HG03139 (cell line): ENCODE results near the gene DIRAS2.

Experiments
- ATAC-seq: cut with Tn5 transposase; IDR thresholded peaks from one replicate; pipeline ENCODE4 v1.9.1; 2021; ENCODE audit not compliant: unreplicated experiment

DIRAS2 gene

DNA sequence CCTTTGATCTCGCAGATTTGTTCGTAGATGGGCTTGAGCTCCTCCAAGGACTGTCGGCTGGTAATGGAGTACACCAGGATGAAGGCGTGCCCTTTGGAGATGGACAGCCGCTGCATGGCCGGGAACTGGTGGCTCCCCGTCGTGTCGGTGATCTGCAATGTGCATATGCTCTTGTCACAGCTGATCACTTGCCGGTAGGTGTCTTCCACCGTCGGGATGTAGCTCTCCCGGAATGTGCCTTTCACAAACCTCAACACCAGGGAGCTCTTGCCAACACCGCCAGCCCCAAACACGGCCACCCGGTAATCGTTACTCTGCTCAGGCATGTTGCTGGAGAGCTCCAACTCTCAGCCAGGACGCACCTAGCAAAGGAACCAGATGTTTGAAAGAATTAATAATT, 29.1 kb downstream of the DIRAS2 start:
- no peak for ATAC-seq

DNA sequence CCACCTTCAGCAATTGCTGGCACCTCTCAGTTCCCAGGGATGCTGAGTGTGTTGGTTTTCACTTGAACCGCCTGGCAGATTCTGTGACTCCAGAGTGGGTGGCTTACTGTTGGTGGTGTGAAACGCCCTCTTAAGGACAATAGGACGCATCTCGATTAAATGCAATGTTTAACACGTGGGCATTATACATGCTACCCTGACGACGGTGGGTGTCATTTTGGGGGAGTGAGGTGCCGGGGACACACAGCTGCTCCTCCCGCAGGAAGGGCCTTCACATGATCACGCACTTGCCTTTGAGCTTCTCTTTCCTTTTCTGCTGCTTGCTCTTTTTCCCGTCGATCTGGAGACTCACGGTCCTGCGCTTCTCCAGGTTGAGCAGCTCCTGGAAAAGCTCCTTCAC, 29.7 kb downstream of the DIRAS2 start:
- no peak for ATAC-seq

DNA sequence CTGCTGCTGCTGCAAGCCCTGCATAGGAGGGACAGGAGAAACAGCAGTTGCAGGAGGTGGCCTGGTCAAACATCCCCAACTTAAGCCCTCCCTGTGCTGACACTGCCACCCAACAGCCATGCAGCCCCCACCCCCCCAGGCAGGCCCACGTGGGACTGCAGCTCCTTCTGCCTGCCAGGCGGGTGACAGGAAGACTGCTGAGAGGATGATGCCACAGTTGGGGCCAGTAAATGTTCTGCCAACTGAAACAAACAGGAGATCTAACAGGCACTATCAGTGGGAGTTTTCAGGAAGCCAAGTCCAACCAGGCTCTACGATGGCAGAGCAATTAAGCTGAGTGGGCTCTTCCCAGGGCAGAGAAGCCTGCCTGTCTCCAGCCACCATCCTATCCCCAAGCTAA, 31.1 kb downstream of the DIRAS2 start:
- ATAC-seq: no peak

DNA sequence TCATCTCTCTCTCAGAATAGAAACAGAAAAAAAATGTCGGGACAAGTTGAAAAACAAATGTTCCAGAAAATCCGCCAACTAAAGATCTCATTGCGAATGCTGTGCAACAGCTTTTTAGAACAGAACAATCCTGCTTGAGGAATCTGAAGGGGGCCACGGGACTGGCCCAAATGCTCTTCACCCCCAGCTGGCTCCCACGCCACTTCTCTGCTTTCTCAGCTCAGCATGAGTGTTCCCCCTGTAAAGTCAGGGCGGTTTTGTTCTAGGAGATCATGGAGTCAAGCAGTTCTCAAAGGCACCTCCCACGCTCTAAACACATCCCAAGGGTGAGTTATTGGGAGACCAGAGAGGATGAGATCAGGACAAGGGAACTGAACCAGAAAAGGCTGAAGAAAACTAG, 31.5 kb downstream of the DIRAS2 start:
- ATAC-seq: no peak

DNA sequence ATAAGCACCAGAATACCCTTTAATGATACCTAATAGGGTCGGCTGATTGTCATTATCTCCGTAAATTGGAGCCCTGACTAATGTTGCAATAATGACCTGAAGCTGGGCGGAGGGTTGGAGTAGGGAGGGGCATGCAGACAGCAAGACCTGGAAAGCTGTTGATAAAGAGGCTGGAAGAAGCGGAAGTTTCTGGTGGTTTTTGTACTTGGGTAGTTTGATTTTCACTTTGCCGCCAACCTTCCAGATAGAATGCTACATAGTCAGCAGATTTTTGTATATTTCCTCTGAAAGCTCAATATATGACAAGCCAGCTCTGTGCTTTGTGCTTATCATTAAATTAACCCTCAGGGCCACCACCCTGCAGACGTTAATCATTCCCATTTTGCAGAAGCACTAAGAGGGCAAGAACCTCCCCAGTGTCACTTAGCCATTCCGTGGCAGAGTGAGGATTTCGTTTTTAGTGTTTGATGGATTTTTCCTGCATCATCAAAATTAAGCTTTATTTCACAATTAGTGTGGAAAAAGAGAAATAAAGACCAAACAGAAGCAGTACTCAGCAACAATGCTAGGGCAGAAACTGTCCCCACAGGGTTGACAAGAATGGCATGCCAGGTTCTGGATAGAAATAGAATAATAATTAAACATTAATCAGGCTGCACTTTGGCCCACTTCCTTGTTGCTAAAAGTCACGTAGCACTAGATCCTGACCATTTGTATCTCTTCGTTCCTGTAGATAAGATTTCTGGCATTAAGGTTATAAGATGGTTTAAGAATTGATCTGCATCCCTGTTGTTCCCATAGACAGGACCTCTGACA, 34.7 kb downstream of the DIRAS2 start:
- no peak for ATAC-seq

DNA sequence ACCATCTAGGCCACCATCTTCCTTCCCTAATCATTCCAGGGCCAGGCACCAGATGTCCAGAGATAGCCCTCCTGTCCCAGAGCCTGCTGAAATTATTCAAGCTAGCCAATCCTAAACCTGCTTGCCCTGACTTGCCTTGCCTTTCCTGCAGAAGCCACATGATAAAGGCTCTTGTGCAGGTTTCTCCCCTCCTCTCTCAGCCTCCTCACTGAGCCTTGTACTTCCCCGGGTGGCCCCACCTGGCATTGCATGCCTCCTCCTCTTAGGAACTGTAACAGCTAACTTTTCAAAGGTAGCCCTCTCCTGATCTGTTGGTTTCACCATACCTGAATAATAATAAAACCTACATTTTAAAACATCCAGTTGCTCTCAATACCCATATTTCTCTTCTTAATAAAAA, 42.6 kb downstream of the DIRAS2 start:
- ATAC-seq: no peak

DNA sequence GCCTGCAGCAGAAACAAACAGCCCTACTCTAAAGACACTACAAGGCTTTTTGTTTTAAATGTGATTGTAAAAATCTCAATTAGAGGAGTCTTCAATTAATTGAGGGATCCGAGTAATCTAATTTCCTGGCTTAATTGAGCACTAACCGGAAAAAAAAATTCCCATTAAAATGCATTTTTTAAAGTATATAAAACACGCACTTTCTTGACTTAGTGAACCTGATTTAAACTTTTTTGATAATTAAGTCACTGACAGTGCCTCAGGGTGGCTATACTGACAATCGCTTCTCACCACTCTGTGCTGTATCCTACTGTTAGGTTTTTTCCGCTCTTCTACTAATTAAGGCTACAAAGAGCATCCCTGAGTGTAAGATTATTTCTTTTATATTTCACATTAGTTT, 44.4 kb downstream of the DIRAS2 start:
- no peak for ATAC-seq

DNA sequence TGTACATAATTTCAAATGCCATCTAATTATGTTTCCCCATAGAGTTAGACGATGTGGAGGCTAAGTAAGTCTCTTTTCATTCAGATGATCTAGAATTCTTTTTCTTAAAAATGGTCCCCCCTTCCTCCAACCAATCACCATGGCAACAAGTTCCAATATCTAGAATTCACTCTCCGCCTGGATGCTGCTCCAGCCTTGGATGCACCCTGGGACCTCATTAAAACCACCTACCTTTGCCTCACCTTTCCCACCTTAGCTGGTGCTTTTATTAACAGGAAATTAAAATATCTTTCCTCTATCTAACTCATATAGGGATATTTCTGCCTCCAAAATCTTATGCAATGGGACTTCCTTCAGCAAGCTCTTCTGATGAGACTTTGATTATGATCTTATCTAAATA, 49.0 kb downstream of the DIRAS2 start:
- no peak for ATAC-seq

DNA sequence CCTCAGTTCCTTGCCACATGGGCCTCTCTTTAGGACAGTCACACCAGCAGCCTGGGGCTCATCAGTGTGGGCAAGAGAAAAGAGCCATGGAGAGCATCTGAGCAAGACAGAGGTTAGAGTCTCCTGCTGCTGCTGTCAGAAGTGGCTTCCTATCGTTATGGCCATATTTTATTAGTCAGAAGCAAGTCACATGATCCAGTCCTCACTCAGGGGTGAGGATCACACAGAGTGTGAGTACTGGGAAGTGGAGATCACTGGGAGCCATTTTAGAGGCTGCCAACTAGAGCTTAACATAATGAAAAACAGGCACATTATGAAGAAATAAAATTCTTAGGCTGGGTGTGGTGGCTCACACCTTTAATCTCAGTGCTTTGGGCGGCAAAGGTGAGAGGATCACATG, 62.0 kb downstream of the DIRAS2 start:
- ATAC-seq: no peak

DNA sequence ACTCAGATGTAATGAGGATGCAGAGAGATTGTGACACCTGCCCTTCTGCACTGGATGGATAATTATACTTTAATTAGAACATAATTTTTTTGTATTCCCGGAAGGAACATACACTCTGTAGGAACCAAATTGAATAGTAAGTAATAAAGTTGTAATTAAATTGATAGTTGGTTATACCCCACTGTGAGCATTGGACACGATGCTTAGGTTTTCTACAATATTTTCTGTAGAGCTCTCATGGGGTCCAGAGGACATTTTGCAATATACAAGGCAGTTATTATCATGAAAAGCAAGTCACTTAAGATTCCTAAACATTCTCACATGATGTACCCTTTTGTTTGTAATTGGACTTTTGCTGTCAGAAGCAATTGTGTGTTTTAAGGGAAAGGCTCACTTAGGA, 63.4 kb downstream of the DIRAS2 start:
- ATAC-seq: no peak

DNA sequence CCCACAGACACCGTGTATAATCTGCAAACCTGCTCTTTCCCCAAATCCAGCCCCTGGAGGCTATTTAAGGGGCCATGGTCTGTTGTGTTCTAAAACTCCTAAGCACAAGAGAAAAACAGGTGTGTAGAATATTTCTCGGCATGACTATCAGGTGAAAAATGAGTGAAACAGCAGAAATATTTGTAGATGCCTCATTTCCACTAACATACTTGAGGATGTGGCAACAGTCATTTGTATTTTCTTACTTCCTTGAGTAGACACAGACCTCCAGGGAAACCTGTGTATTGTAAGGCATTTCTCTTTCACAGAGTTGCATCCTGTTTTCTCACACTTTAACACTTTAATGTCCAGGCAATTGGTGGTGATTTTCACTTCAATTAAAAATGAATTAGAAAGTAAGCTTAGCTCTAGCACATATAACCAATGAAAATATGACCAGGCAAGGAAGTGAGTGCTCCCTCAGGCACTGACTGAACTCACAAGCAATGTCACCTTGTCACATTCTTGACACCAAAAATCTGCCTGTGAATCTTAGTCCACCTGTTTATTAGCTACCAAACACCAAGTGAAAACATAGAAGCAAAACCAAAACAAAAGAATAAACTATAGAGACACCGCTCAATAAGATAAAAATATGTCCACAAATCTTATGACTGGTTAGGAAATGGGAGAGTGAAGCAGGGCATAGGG, 64.4 kb downstream of the DIRAS2 start:
- no peak for ATAC-seq

DNA sequence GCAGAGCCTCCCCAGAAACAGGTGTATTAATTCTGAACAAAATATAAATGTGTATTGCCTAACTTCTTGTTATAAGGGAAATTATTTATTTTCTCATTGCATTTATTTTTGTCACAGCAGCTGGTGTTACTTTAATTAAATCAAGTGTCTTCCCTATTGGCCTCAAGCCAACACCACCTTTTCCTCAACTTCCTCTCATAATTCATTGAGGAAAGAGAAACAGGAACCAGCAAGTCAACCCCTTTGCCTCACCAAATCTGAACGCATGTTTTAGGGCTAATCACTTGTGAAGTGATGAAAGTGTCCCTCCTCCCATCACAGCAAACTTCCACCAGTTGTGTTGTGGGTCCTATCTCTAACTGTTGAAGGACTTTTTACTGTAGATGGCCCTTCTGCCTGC, 73.1 kb downstream of the DIRAS2 start:
- ATAC-seq: no peak

DNA sequence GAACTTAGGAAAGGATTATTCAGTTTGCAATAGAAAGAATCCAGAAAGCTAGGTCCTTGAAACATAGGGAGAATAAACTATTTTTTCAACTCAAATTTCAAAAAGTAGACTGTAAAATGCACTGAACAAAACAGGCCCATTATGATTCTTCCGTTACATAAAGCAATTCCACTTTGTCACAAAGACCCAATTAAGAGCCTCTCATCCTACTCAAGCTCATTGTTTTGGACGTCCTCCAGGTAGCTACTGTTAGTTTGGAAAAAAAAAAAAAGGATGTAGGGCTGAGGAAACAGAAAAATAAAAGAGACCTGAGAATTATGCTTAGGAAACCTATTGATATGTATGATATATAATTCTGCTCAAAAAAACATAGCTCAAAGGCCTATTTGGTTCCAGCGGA, 74.0 kb downstream of the DIRAS2 start:
- ATAC-seq: no peak

DNA sequence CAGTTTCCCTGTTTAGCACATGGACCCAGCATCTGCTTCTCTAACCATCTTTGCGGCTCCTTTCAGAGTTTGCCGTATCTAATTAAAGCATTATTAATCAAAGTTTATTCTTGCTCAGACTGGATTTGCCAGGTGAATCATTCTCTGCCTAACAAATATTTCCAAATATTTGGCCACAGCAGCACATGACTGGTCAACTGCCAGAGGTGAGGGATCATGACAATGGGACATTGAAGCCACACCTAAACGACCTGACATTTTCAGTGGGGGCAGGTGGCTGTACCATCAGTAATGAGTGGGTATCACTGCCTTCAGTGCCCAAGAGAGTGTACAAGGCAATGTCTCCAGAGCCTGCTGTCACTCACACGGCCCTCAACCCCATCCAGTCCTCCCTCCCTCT, 80.4 kb downstream of the DIRAS2 start:
- ATAC-seq: no peak
